ENCODE data around the gene CFAP97.

CFAP97 gene

DNA sequence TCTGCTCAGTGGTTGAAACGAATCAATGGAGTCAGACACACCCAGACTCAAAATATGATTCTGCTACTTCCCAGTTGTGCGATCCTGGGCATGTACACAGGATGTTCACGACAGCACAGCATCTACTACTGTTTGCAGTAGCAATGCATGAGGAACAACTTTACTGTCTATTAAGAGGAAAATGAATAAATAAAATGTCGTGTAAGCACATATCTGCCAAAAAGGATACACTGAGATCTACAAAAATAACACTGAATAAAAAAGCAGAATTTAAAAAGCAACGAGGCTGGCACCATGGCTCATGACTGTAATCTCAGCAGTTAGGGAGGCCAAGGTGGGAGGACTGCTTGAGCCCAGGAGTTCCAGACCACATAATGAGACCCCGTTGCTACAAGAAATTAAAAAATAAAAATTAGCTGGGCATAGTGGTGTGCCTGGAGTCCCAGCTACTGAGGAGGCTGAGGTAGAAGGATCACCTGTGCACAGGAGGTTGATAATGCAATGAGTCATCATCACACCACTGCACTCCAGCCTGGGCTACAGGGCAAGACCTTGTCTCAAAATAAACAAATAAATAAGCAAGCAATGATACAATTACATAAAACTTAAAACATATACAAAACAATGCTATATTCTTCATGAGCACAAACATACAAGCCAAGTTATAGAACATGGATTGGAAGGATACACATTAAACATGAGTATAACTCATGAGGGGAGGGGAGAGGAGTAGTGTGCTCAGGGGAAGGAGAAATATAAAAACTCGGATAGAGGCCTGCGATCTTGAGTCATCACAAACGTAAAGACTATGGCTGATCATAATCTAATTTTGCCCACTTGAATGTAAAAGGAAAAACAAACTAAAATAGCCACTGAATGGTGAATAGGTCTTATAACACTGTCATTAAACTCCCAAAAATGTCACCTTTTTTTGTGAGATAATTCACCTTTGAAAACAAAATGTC lies 8.6 kb downstream of the CFAP97 start:
- TF ChIP-seq POLR2AphosphoS5 (IDR thresholded peaks at IDR 0.05; ENCODE audit: low read depth) (no peak), GABPA (IDR thresholded peaks at IDR 0.05; ENCODE audit: low read depth) (no peak), SPI1 (IDR thresholded peaks at IDR 0.05; ENCODE audit: borderline replicate concordance, low read depth) (no peak)
- TF ChIP-seq, protein P1, sequence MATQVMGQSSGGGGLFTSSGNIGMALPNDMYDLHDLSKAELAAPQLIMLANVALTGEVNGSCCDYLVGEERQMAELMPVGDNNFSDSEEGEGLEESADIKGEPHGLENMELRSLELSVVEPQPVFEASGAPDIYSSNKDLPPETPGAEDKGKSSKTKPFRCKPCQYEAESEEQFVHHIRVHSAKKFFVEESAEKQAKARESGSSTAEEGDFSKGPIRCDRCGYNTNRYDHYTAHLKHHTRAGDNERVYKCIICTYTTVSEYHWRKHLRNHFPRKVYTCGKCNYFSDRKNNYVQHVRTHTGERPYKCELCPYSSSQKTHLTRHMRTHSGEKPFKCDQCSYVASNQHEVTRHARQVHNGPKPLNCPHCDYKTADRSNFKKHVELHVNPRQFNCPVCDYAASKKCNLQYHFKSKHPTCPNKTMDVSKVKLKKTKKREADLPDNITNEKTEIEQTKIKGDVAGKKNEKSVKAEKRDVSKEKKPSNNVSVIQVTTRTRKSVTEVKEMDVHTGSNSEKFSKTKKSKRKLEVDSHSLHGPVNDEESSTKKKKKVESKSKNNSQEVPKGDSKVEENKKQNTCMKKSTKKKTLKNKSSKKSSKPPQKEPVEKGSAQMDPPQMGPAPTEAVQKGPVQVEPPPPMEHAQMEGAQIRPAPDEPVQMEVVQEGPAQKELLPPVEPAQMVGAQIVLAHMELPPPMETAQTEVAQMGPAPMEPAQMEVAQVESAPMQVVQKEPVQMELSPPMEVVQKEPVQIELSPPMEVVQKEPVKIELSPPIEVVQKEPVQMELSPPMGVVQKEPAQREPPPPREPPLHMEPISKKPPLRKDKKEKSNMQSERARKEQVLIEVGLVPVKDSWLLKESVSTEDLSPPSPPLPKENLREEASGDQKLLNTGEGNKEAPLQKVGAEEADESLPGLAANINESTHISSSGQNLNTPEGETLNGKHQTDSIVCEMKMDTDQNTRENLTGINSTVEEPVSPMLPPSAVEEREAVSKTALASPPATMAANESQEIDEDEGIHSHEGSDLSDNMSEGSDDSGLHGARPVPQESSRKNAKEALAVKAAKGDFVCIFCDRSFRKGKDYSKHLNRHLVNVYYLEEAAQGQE (IDR thresholded peaks at IDR 0.05; ENCODE audit: insufficient replicate concordance, low read depth): no peak
- TF ChIP-seq, protein P2, sequence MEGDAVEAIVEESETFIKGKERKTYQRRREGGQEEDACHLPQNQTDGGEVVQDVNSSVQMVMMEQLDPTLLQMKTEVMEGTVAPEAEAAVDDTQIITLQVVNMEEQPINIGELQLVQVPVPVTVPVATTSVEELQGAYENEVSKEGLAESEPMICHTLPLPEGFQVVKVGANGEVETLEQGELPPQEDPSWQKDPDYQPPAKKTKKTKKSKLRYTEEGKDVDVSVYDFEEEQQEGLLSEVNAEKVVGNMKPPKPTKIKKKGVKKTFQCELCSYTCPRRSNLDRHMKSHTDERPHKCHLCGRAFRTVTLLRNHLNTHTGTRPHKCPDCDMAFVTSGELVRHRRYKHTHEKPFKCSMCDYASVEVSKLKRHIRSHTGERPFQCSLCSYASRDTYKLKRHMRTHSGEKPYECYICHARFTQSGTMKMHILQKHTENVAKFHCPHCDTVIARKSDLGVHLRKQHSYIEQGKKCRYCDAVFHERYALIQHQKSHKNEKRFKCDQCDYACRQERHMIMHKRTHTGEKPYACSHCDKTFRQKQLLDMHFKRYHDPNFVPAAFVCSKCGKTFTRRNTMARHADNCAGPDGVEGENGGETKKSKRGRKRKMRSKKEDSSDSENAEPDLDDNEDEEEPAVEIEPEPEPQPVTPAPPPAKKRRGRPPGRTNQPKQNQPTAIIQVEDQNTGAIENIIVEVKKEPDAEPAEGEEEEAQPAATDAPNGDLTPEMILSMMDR (IDR thresholded peaks at IDR 0.05; ENCODE audit: insufficient read depth, low read length): no peak
- H3K27me3 ChIP-seq (ENCODE audit: insufficient read depth, poor library complexity, severe bottlenecking): no peaks in the 10 kb centered on the region
- H3K4me3 ChIP-seq (replicated peaks; ENCODE audit: insufficient read depth, low read length): no peak overlapping the region

DNA sequence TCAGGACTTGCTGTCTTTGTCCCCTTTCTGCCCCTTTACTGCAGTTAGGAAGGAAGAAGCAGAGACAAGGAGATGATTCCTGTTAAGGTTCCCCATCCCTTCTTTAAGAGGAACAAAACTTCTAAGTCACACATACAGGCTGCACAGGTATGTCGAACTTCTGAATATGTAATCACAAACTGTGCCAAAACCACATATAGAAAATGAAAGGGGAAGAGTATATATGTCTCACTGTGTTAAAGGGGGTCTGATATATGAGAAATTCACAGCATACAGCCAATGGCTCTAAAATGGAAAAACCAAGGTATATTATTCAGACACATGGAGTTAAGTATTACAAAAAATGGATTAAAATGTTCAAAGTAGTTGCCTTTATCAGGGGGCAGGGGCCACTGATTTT lies 11.7 kb downstream of the CFAP97 start:
- DNase-seq (ENCODE audit: low read depth in 1 of 2, low spot score in 1 of 2): no peak
- H3K27ac ChIP-seq (replicated peaks): no peak overlapping the region

More for the DNA sequence above, 8.6 kb downstream of the CFAP97 start:
- H3K27ac ChIP-seq (replicated peaks): no peak overlapping the region
- no peak for DNase-seq (ENCODE audit: low read depth in 1 of 2, low spot score in 1 of 2)

DNA sequence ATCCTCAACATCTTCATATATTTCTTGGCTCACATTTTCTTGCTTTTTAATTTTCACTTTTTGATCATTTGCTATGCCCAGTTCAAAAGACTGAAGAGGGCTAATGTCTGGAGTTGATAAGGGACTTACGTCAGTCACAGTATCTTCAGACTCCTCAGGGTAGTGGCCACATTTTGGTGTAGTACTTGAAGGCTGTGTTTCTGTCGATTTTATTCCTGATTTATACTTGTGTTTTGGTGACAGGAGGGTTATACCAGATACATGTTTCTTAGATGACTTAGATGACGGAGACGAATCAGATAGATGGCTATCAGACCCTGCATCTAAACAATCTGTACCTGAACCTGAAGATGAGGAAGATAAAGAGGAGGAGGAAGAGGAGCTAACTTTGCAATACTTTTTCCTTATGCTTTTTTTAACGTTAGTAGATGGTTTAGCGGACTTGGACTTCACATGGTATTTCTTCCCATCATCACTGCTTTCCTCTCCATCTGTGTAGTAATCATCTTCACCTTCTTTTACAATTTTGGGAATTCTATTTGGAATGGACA lies 13.4 kb downstream of the CFAP97 start:
- H3K27me3 ChIP-seq (ENCODE audit: insufficient read depth, poor library complexity, severe bottlenecking): no peaks in the 10 kb centered on the region
- DNase-seq (ENCODE audit: low read depth in 1 of 2, low spot score in 1 of 2): no peak
- no peak overlapping the region for H3K27ac ChIP-seq (replicated peaks)
- TF ChIP-seq POLR2AphosphoS5 (IDR thresholded peaks at IDR 0.05; ENCODE audit: low read depth): no peak
- TF ChIP-seq, protein P1 (IDR thresholded peaks at IDR 0.05; ENCODE audit: insufficient replicate concordance, low read depth): no peak
- TF ChIP-seq SPI1 (IDR thresholded peaks at IDR 0.05; ENCODE audit: borderline replicate concordance, low read depth): no peak
- TF ChIP-seq, protein P2 (IDR thresholded peaks at IDR 0.05; ENCODE audit: insufficient read depth, low read length): no peak
- TF ChIP-seq GABPA (IDR thresholded peaks at IDR 0.05; ENCODE audit: low read depth): no peak
- no peak overlapping the region for H3K4me3 ChIP-seq (replicated peaks; ENCODE audit: insufficient read depth, low read length)

More for the DNA sequence above, 11.7 kb downstream of the CFAP97 start:
- TF ChIP-seq, protein P2 (IDR thresholded peaks at IDR 0.05; ENCODE audit: insufficient read depth, low read length): no peak
- no peak for TF ChIP-seq POLR2AphosphoS5 (IDR thresholded peaks at IDR 0.05; ENCODE audit: low read depth)
- no peak for TF ChIP-seq SPI1 (IDR thresholded peaks at IDR 0.05; ENCODE audit: borderline replicate concordance, low read depth)
- no peak for TF ChIP-seq GABPA (IDR thresholded peaks at IDR 0.05; ENCODE audit: low read depth)
- TF ChIP-seq, protein P1 (IDR thresholded peaks at IDR 0.05; ENCODE audit: insufficient replicate concordance, low read depth): no peak
- Histone ChIP-seq H3K4me3 (replicated peaks; ENCODE audit: insufficient read depth, low read length) (no peak overlapping the region), H3K27me3 (ENCODE audit: insufficient read depth, poor library complexity, severe bottlenecking) (no peaks in the 10 kb centered on the region)

Data from HL-60 (cell line).